ENCODE measurements around the gene ZCCHC4. TPM values are rescaled to one million over a fixed set of nuclear protein-coding genes. Genes with fewer than 3 reads are reported as not detected.

The ZCCHC4 gene
- total RNA-seq: 9.1 and 13.0 TPM in 2 replicates
- 3.9 and 4.7 TPM in 2 replicates for polyA plus RNA-seq

- Histone ChIP-seq H4K20me1 (ENCODE audit: insufficient read depth, poor library complexity, severe bottlenecking) (no peaks in the 10 kb centered on the region), H3K27ac (peak within 1 kb of the TSS; percentile 79)
- WGBS (ENCODE audit: low lambda C conversion rate, missing lambda C conversion rate): 2% methylated on average over 39 of the region's 40 CpGs
Measured at GRCh38 chr4:25312496-25313200, at the start of gene ZCCHC4. TSS of gene ZCCHC4 (plus strand) at chr4:25312774. CDS start at chr4:25312810, 36 bp downstream.

GRCh38 chr4:25271866-25272265 lies 40.7 kb upstream of the ZCCHC4 start:
- no peaks in the 10 kb centered on the region for H3K4me1 ChIP-seq (ENCODE audit: insufficient read depth)
- no peaks in the 10 kb centered on the region for H3K79me2 ChIP-seq
- no peak overlapping the region for H3K4me2 ChIP-seq
- H2AFZ ChIP-seq: no peak overlapping the region
- H4K20me1 ChIP-seq (ENCODE audit: insufficient read depth, poor library complexity, severe bottlenecking): no peaks in the 10 kb centered on the region
- no peak for DNase-seq (ENCODE audit: low spot score)
- H3K27ac ChIP-seq: no peak overlapping the region
- H3K4me3 ChIP-seq: no peak overlapping the region
- H3K27me3 ChIP-seq: no peaks in the 10 kb centered on the region
- no peaks in the 10 kb centered on the region for H3K9me2 ChIP-seq (replicated peaks; ENCODE audit: insufficient read depth)
- WGBS (ENCODE audit: low lambda C conversion rate, missing lambda C conversion rate): 100% methylated on average over 3 of the region's 3 CpGs
- H3K9me3 ChIP-seq (ENCODE audit: low read depth): no peaks in the 10 kb centered on the region
- no peaks in the 10 kb centered on the region for H3K36me3 ChIP-seq (replicated peaks; ENCODE audit: insufficient read depth, low read depth)
- TF ChIP-seq CTCF (IDR thresholded peaks at IDR 0.05; ENCODE audit: poor library complexity): no peak
- TF ChIP-seq EZH2 (IDR thresholded peaks at IDR 0.05; ENCODE audit: borderline replicate concordance): no peak
- no peak for TF ChIP-seq EZH2phosphoT487 (IDR thresholded peaks at IDR 0.05; ENCODE audit: low read depth, severe bottlenecking, unreplicated experiment)

More at GRCh38 chr4:25312496-25313200, at the start of gene ZCCHC4:
- TF ChIP-seq EZH2 (IDR thresholded peaks at IDR 0.05; ENCODE audit: borderline replicate concordance) (no peak), CTCF (IDR thresholded peaks at IDR 0.05; ENCODE audit: poor library complexity) (peak; percentile 99)
- no peaks in the 10 kb centered on the region for H3K27me3 ChIP-seq
- H3K4me2 ChIP-seq: peak within 1 kb of the TSS; percentile 84
- peaks cover 15% of the 10 kb centered on the region for H3K79me2 ChIP-seq
- peaks cover 4% of the 10 kb centered on the region for H3K4me1 ChIP-seq (ENCODE audit: insufficient read depth)
- no peaks in the 10 kb centered on the region for H3K9me2 ChIP-seq (replicated peaks; ENCODE audit: insufficient read depth)
- peak; percentile 95 for DNase-seq (ENCODE audit: low spot score)
- no peaks in the 10 kb centered on the region for H3K36me3 ChIP-seq (replicated peaks; ENCODE audit: insufficient read depth, low read depth)
- peak within 1 kb of the TSS; percentile 84 for H3K4me3 ChIP-seq
- H3K9me3 ChIP-seq (ENCODE audit: low read depth): no peaks in the 10 kb centered on the region
- H2AFZ ChIP-seq: peak within 1 kb of the TSS; percentile 99

GRCh38 chr4:25280210-25280609 lies 32.4 kb upstream of the ZCCHC4 start:
- Histone ChIP-seq H2AFZ (no peak overlapping the region), H3K4me3 (no peak overlapping the region), H3K36me3 (replicated peaks; ENCODE audit: insufficient read depth, low read depth) (no peaks in the 10 kb centered on the region), H3K27ac (no peak overlapping the region), H4K20me1 (ENCODE audit: insufficient read depth, poor library complexity, severe bottlenecking) (no peaks in the 10 kb centered on the region), H3K4me2 (no peak overlapping the region), H3K27me3 (no peaks in the 10 kb centered on the region), H3K79me2 (no peaks in the 10 kb centered on the region), H3K4me1 (ENCODE audit: insufficient read depth) (no peaks in the 10 kb centered on the region), H3K9me2 (replicated peaks; ENCODE audit: insufficient read depth) (no peaks in the 10 kb centered on the region), H3K9me3 (ENCODE audit: low read depth) (no peaks in the 10 kb centered on the region)
- TF ChIP-seq EZH2 (IDR thresholded peaks at IDR 0.05; ENCODE audit: borderline replicate concordance) (no peak), CTCF (IDR thresholded peaks at IDR 0.05; ENCODE audit: poor library complexity) (no peak), EZH2phosphoT487 (IDR thresholded peaks at IDR 0.05; ENCODE audit: low read depth, severe bottlenecking, unreplicated experiment) (no peak)
- no peak for DNase-seq (ENCODE audit: low spot score)
- 79% methylated on average over 4 of the region's 4 CpGs for WGBS (ENCODE audit: low lambda C conversion rate, missing lambda C conversion rate)
